Measurements from ENCODE around the gene PLEKHH3. TPM values are rescaled to one million over a fixed set of nuclear protein-coding genes. Genes with fewer than 3 reads are reported as not detected.
A peak's percentile ranks its signal among the peaks of the same experiment; 100 is the strongest.

Gene PLEKHH3
- 32.2 TPM for total RNA-seq (2021; ENCODE audit: unreplicated experiment)
- 37.4 TPM for polyA plus RNA-seq (2012; ENCODE audit: insufficient read length)
- Bru-seq, nascent RNA: percentile 61 among the genes with signal in this experiment
- BruChase-seq, experiment 1, labeled RNA remaining after a 2-hour chase: percentile 67 among the genes with signal in this experiment
- percentile 60 among the genes with signal in this experiment for BruChase-seq, experiment 2, labeled RNA remaining after a 6-hour chase
- long read RNA-seq, transcript PLEKHH3-206 (2 exons, 659 nt): minor isoform, 5 of 70 reads
- long read RNA-seq, transcript PLEKHH3-201 (13 exons, 2,987 nt): minor isoform, 7 of 70 reads
- long read RNA-seq, transcript PLEKHH3-204 (13 exons, 2,983 nt): major isoform, 11 of 70 reads
- long read RNA-seq, transcript PLEKHH3-205 (13 exons, 2,640 nt): minor isoform, 7 of 70 reads
- long read RNA-seq, partial matches to known transcripts: 21 of 70 reads
- long read RNA-seq, other reads (novel, unspliced or antisense): 19 of 70 reads

DNA sequence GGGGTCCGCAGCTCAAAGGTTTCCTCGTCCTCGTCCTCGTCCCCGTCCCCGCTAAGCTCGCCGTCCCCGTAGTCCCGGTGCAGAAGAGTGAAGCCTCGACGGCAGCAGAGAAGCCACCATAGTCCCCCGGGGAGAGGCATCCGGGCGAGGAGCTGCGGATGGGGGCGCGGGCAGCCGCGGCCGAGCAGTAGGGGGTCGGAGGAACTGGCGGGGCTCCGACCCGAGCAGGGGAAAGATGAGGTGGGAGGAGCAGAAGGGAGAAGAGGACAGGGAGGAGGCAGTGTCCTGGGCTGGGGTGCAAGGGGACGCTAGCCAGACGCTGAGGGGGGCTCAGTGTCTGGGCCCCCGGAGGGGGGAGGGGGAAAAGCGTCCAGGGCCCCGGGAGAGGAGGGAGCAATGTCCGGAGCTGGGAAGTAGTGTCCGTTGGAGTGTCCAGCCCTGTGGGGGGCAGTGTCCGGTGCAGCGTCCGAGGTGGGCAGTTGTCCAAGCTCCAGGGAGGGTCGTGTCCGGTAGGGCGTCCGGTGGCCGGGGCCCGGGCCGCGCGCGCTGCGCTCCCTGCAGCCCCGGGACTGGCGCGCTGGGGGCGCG lies at the start of gene PLEKHH3:
Gene PLEKHH3, minus strand, starts transcription at position 571 of the 588 bp plus-strand sequence. Its CDS starts 431 bp downstream, at position 140.
- intact Hi-C loops (cut with micrococcal nuclease; ENCODE audit: unreplicated experiment) (loop anchor here (5.0 kb wide), 1 partner anchor 99 kb away; the partner anchor contains the start of gene PSMC3IP), in situ Hi-C loops (cut with HindIII; ENCODE audit: low pct_unique_long_range_greater_than_20kb, low sequenced_read_pairs) (no loop called here)
- peak; percentile 3; the same call in 1 of the 2 replicates for ATAC-seq
- peaks cover 18% of the 10 kb centered on the region for H3K4me1 ChIP-seq (ENCODE audit: control insufficient read depth, insufficient read depth, low read length)
- H3K27ac ChIP-seq (ENCODE audit: low read length): peak within 1 kb of the TSS; percentile 86
- ChIA-PET POLR2A (interaction anchor here (0.5 to 0.7 kb wide), 2 partner anchors 8 to 51 kb away, joined by 3 to 6 read pairs; no protein-coding TSS in a partner anchor), CTCF (no interaction called here)
- no peaks in the 10 kb centered on the region; the same call in 1 of the 2 replicates for H3K36me3 ChIP-seq (ENCODE audit: control insufficient read depth, insufficient read depth, low read length)
- DNase-seq (ENCODE audit: low read depth, low spot score): no peak
- peak within 1 kb of the TSS; percentile 85 to 95 for H3K4me3 ChIP-seq (ENCODE audit: low read depth in 2 of 2, low read length in 2 of 2)
- no TSS peak for BruUV-seq (replicated peaks)
- peak; percentile 64; the same call in 1 of the 2 replicates for TF ChIP-seq SIN3A (IDR thresholded peaks at IDR 0.05; ENCODE audit: borderline replicate concordance, insufficient read depth, low read depth, low read length)
- TF ChIP-seq, protein P1, sequence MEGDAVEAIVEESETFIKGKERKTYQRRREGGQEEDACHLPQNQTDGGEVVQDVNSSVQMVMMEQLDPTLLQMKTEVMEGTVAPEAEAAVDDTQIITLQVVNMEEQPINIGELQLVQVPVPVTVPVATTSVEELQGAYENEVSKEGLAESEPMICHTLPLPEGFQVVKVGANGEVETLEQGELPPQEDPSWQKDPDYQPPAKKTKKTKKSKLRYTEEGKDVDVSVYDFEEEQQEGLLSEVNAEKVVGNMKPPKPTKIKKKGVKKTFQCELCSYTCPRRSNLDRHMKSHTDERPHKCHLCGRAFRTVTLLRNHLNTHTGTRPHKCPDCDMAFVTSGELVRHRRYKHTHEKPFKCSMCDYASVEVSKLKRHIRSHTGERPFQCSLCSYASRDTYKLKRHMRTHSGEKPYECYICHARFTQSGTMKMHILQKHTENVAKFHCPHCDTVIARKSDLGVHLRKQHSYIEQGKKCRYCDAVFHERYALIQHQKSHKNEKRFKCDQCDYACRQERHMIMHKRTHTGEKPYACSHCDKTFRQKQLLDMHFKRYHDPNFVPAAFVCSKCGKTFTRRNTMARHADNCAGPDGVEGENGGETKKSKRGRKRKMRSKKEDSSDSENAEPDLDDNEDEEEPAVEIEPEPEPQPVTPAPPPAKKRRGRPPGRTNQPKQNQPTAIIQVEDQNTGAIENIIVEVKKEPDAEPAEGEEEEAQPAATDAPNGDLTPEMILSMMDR (IDR thresholded peaks at IDR 0.05): no peak
- no peaks in the 10 kb centered on the region for H3K27me3 ChIP-seq (ENCODE audit: control insufficient read depth, insufficient read depth, low read length)
- no peaks in the 10 kb centered on the region for H3K9me3 ChIP-seq (ENCODE audit: control insufficient read depth, insufficient read depth, low read depth, low read length)

DNA sequence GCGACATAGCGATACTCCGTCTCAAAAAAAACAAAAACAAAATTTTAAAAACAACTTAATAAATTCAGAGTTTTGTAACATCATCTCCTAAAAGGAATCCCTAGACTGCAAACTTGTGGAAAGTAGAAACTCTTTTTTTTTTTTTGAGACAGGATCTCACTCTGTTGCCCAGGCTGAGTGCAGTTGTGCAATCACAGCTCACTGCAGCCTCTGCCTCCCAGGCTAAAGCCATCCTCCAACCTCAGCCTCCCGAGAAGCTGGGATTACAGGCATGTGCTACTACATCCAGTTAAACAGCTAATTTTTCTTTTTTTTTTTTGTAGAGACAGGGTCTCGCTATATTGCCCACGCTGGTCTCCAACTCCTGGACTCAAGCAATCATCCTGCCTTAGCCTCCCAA lies 48.3 kb upstream of the PLEKHH3 start:
- no TSS peak for BruUV-seq (replicated peaks)
- intact Hi-C loops (cut with micrococcal nuclease; ENCODE audit: unreplicated experiment) (no loop called here), in situ Hi-C loops (cut with HindIII; ENCODE audit: low pct_unique_long_range_greater_than_20kb, low sequenced_read_pairs) (no loop called here)
- POLR2A ChIA-PET: interaction anchor here (0.7 kb wide), 1 partner anchor 132 kb away, joined by 3 read pairs; no protein-coding TSS in a partner anchor
- Histone ChIP-seq H3K27me3 (ENCODE audit: control insufficient read depth, insufficient read depth, low read length) (no peaks in the 10 kb centered on the region), H3K36me3 (ENCODE audit: control insufficient read depth, insufficient read depth, low read length) (peaks cover 2% of the 10 kb centered on the region; the same call in 1 of the 2 replicates), H3K4me3 (ENCODE audit: low read depth in 2 of 2, low read length in 2 of 2) (no peak overlapping the region), H3K27ac (ENCODE audit: low read length) (no peak overlapping the region), H3K4me1 (ENCODE audit: control insufficient read depth, insufficient read depth, low read length) (no peaks in the 10 kb centered on the region), H3K9me3 (ENCODE audit: control insufficient read depth, insufficient read depth, low read depth, low read length) (no peaks in the 10 kb centered on the region)
- ATAC-seq (no peak), DNase-seq (ENCODE audit: low read depth, low spot score) (no peak)
- CTCF ChIA-PET: no interaction called here
- TF ChIP-seq SIN3A (IDR thresholded peaks at IDR 0.05; ENCODE audit: borderline replicate concordance, insufficient read depth, low read depth, low read length) (no peak), REST (IDR thresholded peaks at IDR 0.05; ENCODE audit: insufficient read depth in 1 of 2, low read depth in 2 of 2, low read length in 1 of 2) (no peak), POLR2AphosphoS5 (IDR thresholded peaks at IDR 0.05; ENCODE audit: low read depth, low read length) (no peak), TCF7L2 (IDR thresholded peaks at IDR 0.05; ENCODE audit: low read depth, low read length) (no peak)
- TF ChIP-seq, protein P1 (IDR thresholded peaks at IDR 0.05): no peak
